ENCODE measurements around the gene CYP2C8.

CYP2C8 gene

DNA sequence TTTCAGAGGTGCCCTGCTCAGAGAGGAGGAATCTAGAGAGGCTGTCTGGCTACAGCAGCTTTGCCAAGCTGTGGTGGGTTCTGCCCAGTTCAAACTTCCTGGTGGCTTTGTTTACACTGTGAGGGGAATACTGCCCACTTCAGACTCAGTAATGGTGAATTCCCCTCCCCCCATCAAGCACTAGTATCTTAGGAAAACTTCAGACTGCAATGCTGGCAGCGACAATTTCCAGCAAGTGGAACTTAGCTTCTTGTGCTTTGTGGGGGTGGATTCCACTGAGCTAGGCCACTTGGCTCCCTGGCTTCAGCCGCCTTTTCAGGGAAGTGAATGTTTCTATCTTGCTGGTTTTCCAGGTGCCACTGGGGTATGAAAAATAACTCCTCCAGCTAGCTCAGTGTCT lies 42.8 kb downstream of the CYP2C8 start:
- TF ChIP-seq, protein P1, sequence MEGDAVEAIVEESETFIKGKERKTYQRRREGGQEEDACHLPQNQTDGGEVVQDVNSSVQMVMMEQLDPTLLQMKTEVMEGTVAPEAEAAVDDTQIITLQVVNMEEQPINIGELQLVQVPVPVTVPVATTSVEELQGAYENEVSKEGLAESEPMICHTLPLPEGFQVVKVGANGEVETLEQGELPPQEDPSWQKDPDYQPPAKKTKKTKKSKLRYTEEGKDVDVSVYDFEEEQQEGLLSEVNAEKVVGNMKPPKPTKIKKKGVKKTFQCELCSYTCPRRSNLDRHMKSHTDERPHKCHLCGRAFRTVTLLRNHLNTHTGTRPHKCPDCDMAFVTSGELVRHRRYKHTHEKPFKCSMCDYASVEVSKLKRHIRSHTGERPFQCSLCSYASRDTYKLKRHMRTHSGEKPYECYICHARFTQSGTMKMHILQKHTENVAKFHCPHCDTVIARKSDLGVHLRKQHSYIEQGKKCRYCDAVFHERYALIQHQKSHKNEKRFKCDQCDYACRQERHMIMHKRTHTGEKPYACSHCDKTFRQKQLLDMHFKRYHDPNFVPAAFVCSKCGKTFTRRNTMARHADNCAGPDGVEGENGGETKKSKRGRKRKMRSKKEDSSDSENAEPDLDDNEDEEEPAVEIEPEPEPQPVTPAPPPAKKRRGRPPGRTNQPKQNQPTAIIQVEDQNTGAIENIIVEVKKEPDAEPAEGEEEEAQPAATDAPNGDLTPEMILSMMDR (IDR thresholded peaks at IDR 0.05), result no peak
- TF ChIP-seq ZFX (IDR thresholded peaks at IDR 0.05; ENCODE audit: borderline replicate concordance), result no peak
- H3K27ac ChIP-seq, result no peak overlapping the region

DNA sequence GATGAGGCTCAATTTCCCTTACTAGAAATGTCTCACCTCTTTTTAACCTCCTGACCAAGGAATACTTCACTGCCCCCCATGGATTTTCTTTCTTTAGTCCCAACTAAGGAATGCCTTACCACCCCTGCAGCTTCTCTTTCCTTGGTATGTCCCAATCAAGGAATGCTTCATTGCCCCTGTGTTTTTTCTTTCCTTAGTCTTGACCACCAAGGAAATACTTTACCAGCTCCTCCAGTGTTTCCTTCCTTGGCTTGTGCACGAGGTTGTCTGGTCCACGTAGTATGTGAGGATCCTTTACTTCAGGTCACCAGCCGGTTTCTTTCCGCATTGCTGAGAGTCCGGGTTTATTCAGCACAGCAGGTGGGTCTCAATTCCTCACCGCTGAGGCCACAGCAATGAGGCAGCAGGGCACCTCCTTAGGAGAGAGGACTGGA lies 71.5 kb downstream of the CYP2C8 start:
- H3K27ac ChIP-seq, result no peak overlapping the region
- TF ChIP-seq ZFX (IDR thresholded peaks at IDR 0.05; ENCODE audit: borderline replicate concordance), result no peak
- TF ChIP-seq, protein P1 (IDR thresholded peaks at IDR 0.05), result no peak

DNA sequence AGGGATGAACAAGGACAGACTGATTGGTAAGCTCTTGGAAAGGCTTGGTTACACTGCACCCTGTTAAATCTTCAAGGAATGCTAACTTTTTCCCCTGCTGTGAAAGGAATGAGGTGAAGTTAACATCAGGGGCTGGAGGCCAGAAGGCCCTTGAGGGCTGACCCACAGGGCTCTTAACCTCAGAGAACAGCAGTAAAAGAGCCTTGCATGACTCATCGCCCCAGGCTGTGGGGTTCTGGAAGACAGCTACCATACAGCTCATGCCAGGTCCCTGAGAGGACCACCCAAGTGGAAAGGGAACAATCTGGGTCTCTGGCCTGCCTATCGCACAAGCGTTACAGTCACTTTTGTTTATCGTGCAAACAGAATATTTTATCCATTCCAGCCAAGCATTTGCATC lies 76.5 kb downstream of the CYP2C8 start:
- TF ChIP-seq ZFX (IDR thresholded peaks at IDR 0.05; ENCODE audit: borderline replicate concordance), result no peak
- TF ChIP-seq, protein P1 (IDR thresholded peaks at IDR 0.05), result no peak
- no peak overlapping the region for H3K27ac ChIP-seq

DNA sequence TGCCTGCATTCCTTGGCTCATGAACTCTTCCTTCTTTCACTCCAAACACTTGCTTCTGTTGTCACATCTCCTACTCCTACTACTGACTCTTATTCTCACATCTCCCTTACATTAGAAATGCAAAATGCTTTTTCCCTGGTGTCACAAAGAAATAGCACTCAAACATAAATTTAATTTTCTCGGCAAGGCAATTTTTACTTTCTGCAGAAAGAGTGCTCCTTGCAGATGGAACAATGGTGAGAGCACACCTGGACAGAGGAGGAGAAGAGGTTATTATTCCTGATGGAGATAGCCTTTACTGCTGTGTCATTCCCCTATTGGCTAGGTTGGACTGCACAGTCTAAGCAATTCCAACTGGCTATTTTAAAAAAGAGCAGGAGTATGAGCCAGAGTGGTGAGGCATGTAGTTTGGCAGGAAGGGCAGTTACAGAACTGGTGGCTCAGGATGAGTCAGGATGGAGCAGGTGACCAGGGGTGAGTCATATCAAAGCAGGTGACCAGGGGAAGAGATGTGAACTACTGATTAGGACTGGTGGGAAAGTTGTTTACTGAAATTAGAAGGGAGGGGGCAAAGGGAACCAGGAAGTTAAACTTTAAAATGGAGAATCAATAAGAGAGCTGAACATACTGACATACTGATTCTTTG lies 77.9 kb downstream of the CYP2C8 start:
- H3K27ac ChIP-seq, result no peak overlapping the region
- TF ChIP-seq ZFX (IDR thresholded peaks at IDR 0.05; ENCODE audit: borderline replicate concordance), result no peak
- TF ChIP-seq, protein P1 (IDR thresholded peaks at IDR 0.05), result no peak

DNA sequence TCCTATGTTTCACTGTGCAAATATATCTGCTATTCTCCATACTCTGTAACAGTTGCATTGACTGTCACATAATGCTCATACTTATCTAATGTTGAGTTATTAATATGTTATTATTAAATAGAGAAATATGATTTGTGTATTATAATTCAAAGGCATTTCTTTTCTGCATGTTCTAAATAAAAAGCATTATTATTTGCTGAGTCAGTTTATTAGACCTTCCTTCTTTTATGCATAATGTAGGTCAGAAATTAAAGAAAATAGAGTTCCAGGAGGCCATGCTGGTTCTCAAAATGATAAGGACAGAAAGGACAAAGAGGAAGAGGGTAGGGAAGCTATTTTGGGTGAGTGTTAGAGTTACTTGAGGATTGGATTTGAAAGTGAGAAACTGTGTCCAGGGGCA lies 80.1 kb downstream of the CYP2C8 start:
- TF ChIP-seq, protein P1 (IDR thresholded peaks at IDR 0.05), result no peak
- TF ChIP-seq ZFX (IDR thresholded peaks at IDR 0.05; ENCODE audit: borderline replicate concordance), result no peak
- no peak overlapping the region for H3K27ac ChIP-seq

Measured in 22Rv1 (cell line).